GM23338 (cell line): ENCODE measurements around the gene NFYA. TPM values are rescaled to one million over a fixed set of nuclear protein-coding genes. Genes with fewer than 3 reads are reported as not detected.

Experiments
- ATAC-seq: fragments of 200-7000 bp; cut with Tn5 transposase; 3 replicates; pipeline ENCODE4 v1.9.1; 2020
- DNase-seq: peaks from one replicate; pipeline ENCODE4 v3.0.0-alpha.2; 2015; ENCODE audit warnings: low spot score
- H2AFZ ChIP-seq: fragments of 200-600 bp; sonication (generic); 2 replicates; pipeline ENCODE4 v1.8.0; 2016; ENCODE audit warnings: antibody characterized with exemption, mild to moderate bottlenecking, moderate library complexity
- H3F3A ChIP-seq: fragments of 200-600 bp; sonication (generic); replicated peaks from 2 replicates; pipeline ENCODE4 v1.8.0; 2017; ENCODE audit warnings: antibody characterized with exemption, mixed run types, low read depth
- H3K27ac ChIP-seq: fragments of 200-600 bp; sonication (generic); 2 replicates; pipeline ENCODE4 v1.6.1; 2016; ENCODE audit warnings: low read depth
- H3K27me3 ChIP-seq: fragments of 200-600 bp; sonication (generic); 2 replicates; pipeline ENCODE4 v1.8.0; 2016; ENCODE audit warnings: mild to moderate bottlenecking, mixed run types, moderate library complexity; ENCODE audit not compliant: insufficient read depth
- H3K36me3 ChIP-seq: fragments of 200-600 bp; sonication (generic); 2 replicates; pipeline ENCODE4 v1.8.0; 2016; ENCODE audit warnings: mild to moderate bottlenecking; ENCODE audit not compliant: insufficient read depth
- H3K4me1 ChIP-seq: fragments of 200-600 bp; sonication (generic); 2 replicates; pipeline ENCODE4 v1.8.0; 2016; ENCODE audit warnings: mild to moderate bottlenecking, moderate library complexity; ENCODE audit not compliant: insufficient read depth
- H3K4me2 ChIP-seq: fragments of 200-600 bp; sonication (generic); 2 replicates; pipeline ENCODE4 v1.7.1; 2017; ENCODE audit warnings: mixed run types
- H3K4me3 ChIP-seq: fragments of 200-600 bp; sonication (generic); 2 replicates; pipeline ENCODE4 v1.6.1; 2016; ENCODE audit warnings: mixed run types
- H3K79me2 ChIP-seq: fragments of 200-600 bp; sonication (generic); replicated peaks from 2 replicates; pipeline ENCODE4 v1.8.0; 2017; ENCODE audit warnings: mild to moderate bottlenecking; ENCODE audit not compliant: insufficient read depth
- H3K9me2 ChIP-seq: fragments of 200-600 bp; sonication (generic); 2 replicates; pipeline ENCODE4 v1.8.0; 2017; ENCODE audit not compliant: insufficient read depth
- H4K20me1 ChIP-seq: fragments of 200-600 bp; sonication (generic); replicated peaks from 2 replicates; pipeline ENCODE4 v1.8.0; 2017; ENCODE audit warnings: mild to moderate bottlenecking; ENCODE audit not compliant: insufficient read depth
- H3K27ac Mint-ChIP-seq: 2 replicates; pipeline ENCODE4 v1.8.0; 2020; ENCODE audit warnings: inconsistent platforms, mild to moderate bottlenecking, moderate library complexity, mixed read lengths
- H3K27me3 Mint-ChIP-seq: 3 replicates; pipeline ENCODE4 v1.8.0; 2022; ENCODE audit warnings: low read depth, mild to moderate bottlenecking, moderate library complexity, mixed read lengths, inconsistent platforms; ENCODE audit not compliant: insufficient read depth, poor library complexity
- H3K36me3 Mint-ChIP-seq: 3 replicates; pipeline ENCODE4 v1.8.0; 2021; ENCODE audit warnings: low read depth, mild to moderate bottlenecking, inconsistent platforms, moderate library complexity, mixed read lengths
- H3K4me1 Mint-ChIP-seq: 3 replicates; pipeline ENCODE4 v1.8.0; 2020; ENCODE audit warnings: mild to moderate bottlenecking, inconsistent platforms, mixed read lengths
- H3K4me3 Mint-ChIP-seq: 3 replicates; pipeline ENCODE4 v1.8.0; 2021; ENCODE audit warnings: moderate library complexity, mild to moderate bottlenecking, inconsistent platforms, mixed read lengths
- H3K9me3 Mint-ChIP-seq: 3 replicates; pipeline ENCODE4 v1.8.0; 2020; ENCODE audit warnings: moderate library complexity, mild to moderate bottlenecking, inconsistent platforms, mixed read lengths
- CREB1 ChIP-seq: fragments of 250-450 bp; sonication (Bioruptor Pico); IDR thresholded peaks from 2 replicates; pipeline ENCODE4 v1.5.0; 2020; ENCODE audit warnings: low read depth, mild to moderate bottlenecking, moderate library complexity
- JUNB ChIP-seq: IDR thresholded peaks from one replicate; pipeline ENCODE4 v1.6.1; 2016; ENCODE audit warnings: antibody characterized with exemption; ENCODE audit not compliant: unreplicated experiment
- NANOG ChIP-seq: IDR thresholded peaks from 2 replicates; pipeline ENCODE4 v1.6.1; 2016; ENCODE audit warnings: antibody characterized with exemption, borderline replicate concordance
- STAT1 ChIP-seq: IDR thresholded peaks from one replicate; pipeline ENCODE4 v1.6.1; 2016; ENCODE audit warnings: antibody characterized with exemption; ENCODE audit not compliant: unreplicated experiment
- ZNF331 ChIP-seq: fragments of 250-450 bp; sonication (Bioruptor Pico); IDR thresholded peaks from 2 replicates; pipeline ENCODE4 v1.5.0; 2020; ENCODE audit warnings: low read depth, mild to moderate bottlenecking, moderate library complexity
- polyA plus RNA-seq: library from polyadenylated mRNA; unstranded; fragments of >200 nt; fragmentation: Nextera tagmentation; extraction: Ambion mirVana; gene quantifications from 2 replicates; pipeline ENCODE4 v1.2.1, GENCODE V29; 2016
- total RNA-seq: library from RNA; depleted of rRNA; stranded (reverse); fragments of >200 nt; shearing (Covaris generic); gene quantifications from 2 replicates; pipeline ENCODE4 v1.2.3, GENCODE V29; 2014
- TF ChIP-seq, protein P1 (sequence below): IDR thresholded peaks from one replicate; pipeline ENCODE4 v1.6.1; 2018; ENCODE audit warnings: antibody characterized with exemption; ENCODE audit not compliant: unreplicated experiment
- TF ChIP-seq, protein P2 (sequence below): fragments of 250-450 bp; sonication (Bioruptor Pico); IDR thresholded peaks from 2 replicates; pipeline ENCODE4 v1.5.0; 2020; ENCODE audit warnings: mild to moderate bottlenecking, moderate library complexity

NFYA gene
- total and polyA plus RNA-seq, 2 experiments from 2014 or later = 10.8 to 39.1 TPM

DNA sequence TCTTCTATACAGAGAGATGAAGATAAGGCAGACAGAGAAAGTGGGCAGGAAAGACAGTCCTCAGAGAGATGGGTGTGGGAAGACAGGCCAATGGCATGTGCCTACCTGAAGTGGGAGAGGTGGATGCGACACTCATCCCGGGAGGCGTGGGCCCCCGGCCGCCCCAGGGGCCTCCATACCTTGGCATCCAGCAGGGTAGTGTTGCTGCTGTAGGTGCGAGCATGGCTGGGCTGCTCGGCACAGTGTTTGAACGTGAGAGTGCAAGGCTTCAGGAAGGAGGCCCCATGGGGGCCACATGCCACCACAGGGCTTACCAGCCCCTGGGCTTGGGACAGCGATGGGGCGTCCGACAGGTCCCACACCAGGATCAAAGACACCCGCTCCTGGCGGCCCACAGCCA lies 39.0 kb upstream of the NFYA start:
- no peak for ATAC-seq
- Mint-ChIP-seq H3K27ac (no peak overlapping the region), H3K9me3 (no peaks in the 10 kb centered on the region), H3K27me3 (peaks cover 10% of the 10 kb centered on the region), H3K4me1 (peaks cover 14% of the 10 kb centered on the region), H3K4me3 (no peak overlapping the region), H3K36me3 (no peaks in the 10 kb centered on the region; the same call in 2 of the 3 replicates)
- no peak overlapping the region for H3K27ac ChIP-seq
- H2AFZ ChIP-seq = no peak overlapping the region
- H3K9me2 ChIP-seq = no peaks in the 10 kb centered on the region
- no peaks in the 10 kb centered on the region for H4K20me1 ChIP-seq
- peaks cover 6% of the 10 kb centered on the region for H3K4me1 ChIP-seq
- TF ChIP-seq NANOG (no peak), JUNB (no peak), ZNF331 (CRISPR knock-in tag) (no peak)
- TF ChIP-seq, protein P1, sequence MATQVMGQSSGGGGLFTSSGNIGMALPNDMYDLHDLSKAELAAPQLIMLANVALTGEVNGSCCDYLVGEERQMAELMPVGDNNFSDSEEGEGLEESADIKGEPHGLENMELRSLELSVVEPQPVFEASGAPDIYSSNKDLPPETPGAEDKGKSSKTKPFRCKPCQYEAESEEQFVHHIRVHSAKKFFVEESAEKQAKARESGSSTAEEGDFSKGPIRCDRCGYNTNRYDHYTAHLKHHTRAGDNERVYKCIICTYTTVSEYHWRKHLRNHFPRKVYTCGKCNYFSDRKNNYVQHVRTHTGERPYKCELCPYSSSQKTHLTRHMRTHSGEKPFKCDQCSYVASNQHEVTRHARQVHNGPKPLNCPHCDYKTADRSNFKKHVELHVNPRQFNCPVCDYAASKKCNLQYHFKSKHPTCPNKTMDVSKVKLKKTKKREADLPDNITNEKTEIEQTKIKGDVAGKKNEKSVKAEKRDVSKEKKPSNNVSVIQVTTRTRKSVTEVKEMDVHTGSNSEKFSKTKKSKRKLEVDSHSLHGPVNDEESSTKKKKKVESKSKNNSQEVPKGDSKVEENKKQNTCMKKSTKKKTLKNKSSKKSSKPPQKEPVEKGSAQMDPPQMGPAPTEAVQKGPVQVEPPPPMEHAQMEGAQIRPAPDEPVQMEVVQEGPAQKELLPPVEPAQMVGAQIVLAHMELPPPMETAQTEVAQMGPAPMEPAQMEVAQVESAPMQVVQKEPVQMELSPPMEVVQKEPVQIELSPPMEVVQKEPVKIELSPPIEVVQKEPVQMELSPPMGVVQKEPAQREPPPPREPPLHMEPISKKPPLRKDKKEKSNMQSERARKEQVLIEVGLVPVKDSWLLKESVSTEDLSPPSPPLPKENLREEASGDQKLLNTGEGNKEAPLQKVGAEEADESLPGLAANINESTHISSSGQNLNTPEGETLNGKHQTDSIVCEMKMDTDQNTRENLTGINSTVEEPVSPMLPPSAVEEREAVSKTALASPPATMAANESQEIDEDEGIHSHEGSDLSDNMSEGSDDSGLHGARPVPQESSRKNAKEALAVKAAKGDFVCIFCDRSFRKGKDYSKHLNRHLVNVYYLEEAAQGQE = no peak
- no peaks in the 10 kb centered on the region for H3K79me2 ChIP-seq
- H3K4me3 ChIP-seq = no peak overlapping the region
- DNase-seq = no peak
- H3K36me3 ChIP-seq = no peaks in the 10 kb centered on the region
- no peak overlapping the region for H3K4me2 ChIP-seq
- no peaks in the 10 kb centered on the region; the same call in 1 of the 2 replicates for H3K27me3 ChIP-seq
- no peaks in the 10 kb centered on the region for H3F3A ChIP-seq

DNA sequence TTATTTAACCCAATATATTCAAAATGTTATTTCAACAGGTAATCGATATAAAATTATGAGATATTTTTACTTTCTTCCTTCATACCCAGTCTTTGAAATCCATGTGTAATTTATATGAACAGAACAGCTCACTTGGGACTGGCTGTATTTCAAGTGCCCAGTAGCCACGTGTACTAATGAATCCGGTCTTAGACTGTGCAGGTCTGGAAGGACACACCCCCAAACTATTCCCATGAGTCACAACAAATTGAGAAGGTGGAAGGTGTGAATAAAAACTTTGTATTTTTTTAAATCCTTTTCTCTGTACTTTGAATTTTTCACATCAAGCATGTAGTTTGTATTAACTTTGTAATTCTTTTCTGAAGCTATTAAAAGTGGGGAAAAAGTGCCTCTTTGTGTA lies 36.6 kb upstream of the NFYA start:
- no peak for ATAC-seq
- no peak overlapping the region for H3K27ac Mint-ChIP-seq
- peaks cover 8% of the 10 kb centered on the region for H3K27me3 Mint-ChIP-seq
- Histone ChIP-seq H3K36me3 (no peaks in the 10 kb centered on the region), H2AFZ (no peak overlapping the region), H3K79me2 (no peaks in the 10 kb centered on the region), H3K9me2 (no peaks in the 10 kb centered on the region), H3K4me2 (no peak overlapping the region), H4K20me1 (no peaks in the 10 kb centered on the region), H3F3A (no peaks in the 10 kb centered on the region), H3K27ac (no peak overlapping the region), H3K4me1 (no peaks in the 10 kb centered on the region; the same call in 1 of the 2 replicates), H3K27me3 (no peaks in the 10 kb centered on the region), H3K4me3 (no peak overlapping the region)
- TF ChIP-seq STAT1 (no peak), JUNB (no peak), CREB1 (CRISPR knock-in tag) (no peak)
- TF ChIP-seq, protein P2, sequence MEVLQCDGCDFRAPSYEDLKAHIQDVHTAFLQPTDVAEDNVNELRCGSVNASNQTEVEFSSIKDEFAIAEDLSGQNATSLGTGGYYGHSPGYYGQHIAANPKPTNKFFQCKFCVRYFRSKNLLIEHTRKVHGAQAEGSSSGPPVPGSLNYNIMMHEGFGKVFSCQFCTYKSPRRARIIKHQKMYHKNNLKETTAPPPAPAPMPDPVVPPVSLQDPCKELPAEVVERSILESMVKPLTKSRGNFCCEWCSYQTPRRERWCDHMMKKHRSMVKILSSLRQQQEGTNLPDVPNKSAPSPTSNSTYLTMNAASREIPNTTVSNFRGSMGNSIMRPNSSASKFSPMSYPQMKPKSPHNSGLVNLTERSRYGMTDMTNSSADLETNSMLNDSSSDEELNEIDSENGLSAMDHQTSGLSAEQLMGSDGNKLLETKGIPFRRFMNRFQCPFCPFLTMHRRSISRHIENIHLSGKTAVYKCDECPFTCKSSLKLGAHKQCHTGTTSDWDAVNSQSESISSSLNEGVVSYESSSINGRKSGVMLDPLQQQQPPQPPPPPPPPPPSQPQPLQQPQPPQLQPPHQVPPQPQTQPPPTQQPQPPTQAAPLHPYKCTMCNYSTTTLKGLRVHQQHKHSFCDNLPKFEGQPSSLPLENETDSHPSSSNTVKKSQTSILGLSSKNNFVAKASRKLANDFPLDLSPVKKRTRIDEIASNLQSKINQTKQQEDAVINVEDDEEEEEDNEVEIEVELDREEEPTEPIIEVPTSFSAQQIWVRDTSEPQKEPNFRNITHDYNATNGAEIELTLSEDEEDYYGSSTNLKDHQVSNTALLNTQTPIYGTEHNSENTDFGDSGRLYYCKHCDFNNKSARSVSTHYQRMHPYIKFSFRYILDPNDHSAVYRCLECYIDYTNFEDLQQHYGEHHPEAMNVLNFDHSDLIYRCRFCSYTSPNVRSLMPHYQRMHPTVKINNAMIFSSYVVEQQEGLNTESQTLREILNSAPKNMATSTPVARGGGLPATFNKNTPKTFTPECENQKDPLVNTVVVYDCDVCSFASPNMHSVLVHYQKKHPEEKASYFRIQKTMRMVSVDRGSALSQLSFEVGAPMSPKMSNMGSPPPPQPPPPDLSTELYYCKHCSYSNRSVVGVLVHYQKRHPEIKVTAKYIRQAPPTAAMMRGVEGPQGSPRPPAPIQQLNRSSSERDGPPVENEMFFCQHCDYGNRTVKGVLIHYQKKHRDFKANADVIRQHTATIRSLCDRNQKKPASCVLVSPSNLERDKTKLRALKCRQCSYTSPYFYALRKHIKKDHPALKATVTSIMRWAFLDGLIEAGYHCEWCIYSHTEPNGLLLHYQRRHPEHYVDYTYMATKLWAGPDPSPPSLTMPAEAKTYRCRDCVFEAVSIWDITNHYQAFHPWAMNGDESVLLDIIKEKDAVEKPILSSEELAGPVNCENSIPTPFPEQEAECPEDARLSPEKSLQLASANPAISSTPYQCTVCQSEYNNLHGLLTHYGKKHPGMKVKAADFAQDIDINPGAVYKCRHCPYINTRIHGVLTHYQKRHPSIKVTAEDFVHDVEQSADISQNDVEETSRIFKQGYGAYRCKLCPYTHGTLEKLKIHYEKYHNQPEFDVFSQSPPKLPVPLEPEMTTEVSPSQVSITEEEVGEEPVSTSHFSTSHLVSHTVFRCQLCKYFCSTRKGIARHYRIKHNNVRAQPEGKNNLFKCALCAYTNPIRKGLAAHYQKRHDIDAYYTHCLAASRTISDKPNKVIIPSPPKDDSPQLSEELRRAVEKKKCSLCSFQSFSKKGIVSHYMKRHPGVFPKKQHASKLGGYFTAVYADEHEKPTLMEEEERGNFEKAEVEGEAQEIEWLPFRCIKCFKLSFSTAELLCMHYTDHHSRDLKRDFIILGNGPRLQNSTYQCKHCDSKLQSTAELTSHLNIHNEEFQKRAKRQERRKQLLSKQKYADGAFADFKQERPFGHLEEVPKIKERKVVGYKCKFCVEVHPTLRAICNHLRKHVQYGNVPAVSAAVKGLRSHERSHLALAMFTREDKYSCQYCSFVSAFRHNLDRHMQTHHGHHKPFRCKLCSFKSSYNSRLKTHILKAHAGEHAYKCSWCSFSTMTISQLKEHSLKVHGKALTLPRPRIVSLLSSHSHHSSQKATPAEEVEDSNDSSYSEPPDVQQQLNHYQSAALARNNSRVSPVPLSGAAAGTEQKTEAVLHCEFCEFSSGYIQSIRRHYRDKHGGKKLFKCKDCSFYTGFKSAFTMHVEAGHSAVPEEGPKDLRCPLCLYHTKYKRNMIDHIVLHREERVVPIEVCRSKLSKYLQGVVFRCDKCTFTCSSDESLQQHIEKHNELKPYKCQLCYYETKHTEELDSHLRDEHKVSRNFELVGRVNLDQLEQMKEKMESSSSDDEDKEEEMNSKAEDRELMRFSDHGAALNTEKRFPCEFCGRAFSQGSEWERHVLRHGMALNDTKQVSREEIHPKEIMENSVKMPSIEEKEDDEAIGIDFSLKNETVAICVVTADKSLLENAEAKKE (CRISPR knock-in tag) = no peak
- H3K36me3 Mint-ChIP-seq = no peaks in the 10 kb centered on the region; the same call in 2 of the 3 replicates
- no peak for DNase-seq
- no peak overlapping the region for H3K4me3 Mint-ChIP-seq
- H3K4me1 Mint-ChIP-seq = peaks cover 13% of the 10 kb centered on the region
- no peaks in the 10 kb centered on the region for H3K9me3 Mint-ChIP-seq
